ENCODE results near the gene CFAP45. TPM values are rescaled to one million over a fixed set of nuclear protein-coding genes. Genes with fewer than 3 reads are reported as not detected.

CFAP45 gene
- polyA plus RNA-seq, 2 donors, result 0.44 to 0.61 TPM

- no peaks in the 10 kb centered on the region for H3K27me3 ChIP-seq (ENCODE audit: control insufficient read depth in 1 of 2, insufficient read depth in 2 of 2, low read length in 2 of 2)
- H3K4me3 ChIP-seq (ENCODE audit: low read depth in 1 of 2, low read length in 2 of 2), result no peak overlapping the region
- no peak overlapping the region for H3K27ac ChIP-seq (ENCODE audit: low read depth in 2 of 2, low read length in 1 of 2)
- no peaks in the 10 kb centered on the region for H3K9me3 ChIP-seq (ENCODE audit: control insufficient read depth in 2 of 2, insufficient read depth in 1 of 2, low read depth in 1 of 2, low read length in 1 of 2)
- H3K36me3 ChIP-seq (ENCODE audit: control insufficient read depth in 2 of 2, insufficient read depth in 2 of 2, low read length in 1 of 2), result peaks cover 0 to 2% of the 10 kb centered on the region in 2 donors
- 65 to 72% methylated on average over 3 of the region's 3 CpGs for WGBS, 2 donors
- no peaks in the 10 kb centered on the region for H3K4me1 ChIP-seq (ENCODE audit: control insufficient read depth in 2 of 2, insufficient read depth in 2 of 2, low read length in 1 of 2)
These were observed 64.6 kb downstream of the CFAP45 start for GRCh38 chr1:159835356-159835755.

GRCh38 chr1:159832309-159832708 lies 67.7 kb downstream of the CFAP45 start:
- WGBS, 2 donors, result 94 to 95% methylated on average over 2 of the region's 2 CpGs
- no peaks in the 10 kb centered on the region for H3K27me3 ChIP-seq (ENCODE audit: control insufficient read depth in 1 of 2, insufficient read depth in 2 of 2, low read length in 2 of 2)
- no peak overlapping the region for H3K4me3 ChIP-seq (ENCODE audit: low read depth in 1 of 2, low read length in 2 of 2)
- H3K9me3 ChIP-seq (ENCODE audit: control insufficient read depth in 2 of 2, insufficient read depth in 1 of 2, low read depth in 1 of 2, low read length in 1 of 2), result no peaks in the 10 kb centered on the region
- no peak overlapping the region for H3K27ac ChIP-seq (ENCODE audit: low read depth in 2 of 2, low read length in 1 of 2)
- H3K4me1 ChIP-seq (ENCODE audit: control insufficient read depth in 2 of 2, insufficient read depth in 2 of 2, low read length in 1 of 2), result no peaks in the 10 kb centered on the region
- H3K36me3 ChIP-seq (ENCODE audit: control insufficient read depth in 2 of 2, insufficient read depth in 2 of 2, low read length in 1 of 2), result peaks cover 0 to 4% of the 10 kb centered on the region in 2 donors

GRCh38 chr1:159831412-159832141 lies 68.4 kb downstream of the CFAP45 start:
- Histone ChIP-seq H3K4me3 (ENCODE audit: low read depth in 1 of 2, low read length in 2 of 2) (no peak overlapping the region), H3K4me1 (ENCODE audit: control insufficient read depth in 2 of 2, insufficient read depth in 2 of 2, low read length in 1 of 2) (no peaks in the 10 kb centered on the region), H3K36me3 (ENCODE audit: control insufficient read depth in 2 of 2, insufficient read depth in 2 of 2, low read length in 1 of 2) (peaks cover 0 to 4% of the 10 kb centered on the region in 2 donors), H3K27ac (ENCODE audit: low read depth in 2 of 2, low read length in 1 of 2) (no peak overlapping the region), H3K27me3 (ENCODE audit: control insufficient read depth in 1 of 2, insufficient read depth in 2 of 2, low read length in 2 of 2) (no peaks in the 10 kb centered on the region), H3K9me3 (ENCODE audit: control insufficient read depth in 2 of 2, insufficient read depth in 1 of 2, low read depth in 1 of 2, low read length in 1 of 2) (no peaks in the 10 kb centered on the region)
- WGBS, 2 donors, result 62 to 64% methylated on average over 7 of the region's 7 CpGs

GRCh38 chr1:159830722-159831121 lies 69.2 kb downstream of the CFAP45 start:
- Histone ChIP-seq H3K4me1 (ENCODE audit: control insufficient read depth in 2 of 2, insufficient read depth in 2 of 2, low read length in 1 of 2) (no peaks in the 10 kb centered on the region), H3K9me3 (ENCODE audit: control insufficient read depth in 2 of 2, insufficient read depth in 1 of 2, low read depth in 1 of 2, low read length in 1 of 2) (no peaks in the 10 kb centered on the region), H3K4me3 (ENCODE audit: low read depth in 1 of 2, low read length in 2 of 2) (no peak overlapping the region), H3K27me3 (ENCODE audit: control insufficient read depth in 1 of 2, insufficient read depth in 2 of 2, low read length in 2 of 2) (no peaks in the 10 kb centered on the region), H3K36me3 (ENCODE audit: control insufficient read depth in 2 of 2, insufficient read depth in 2 of 2, low read length in 1 of 2) (peaks cover 0 to 2% of the 10 kb centered on the region in 2 donors), H3K27ac (ENCODE audit: low read depth in 2 of 2, low read length in 1 of 2) (no peak overlapping the region)
- 82 to 87% methylated on average over 8 of the region's 8 CpGs for WGBS, 2 donors

- 83 to 85% methylated on average over 18 of the region's 18 CpGs for WGBS, 2 donors
- Histone ChIP-seq H3K9me3 (ENCODE audit: control insufficient read depth in 2 of 2, insufficient read depth in 1 of 2, low read depth in 1 of 2, low read length in 1 of 2) (no peaks in the 10 kb centered on the region), H3K4me3 (ENCODE audit: low read depth in 1 of 2, low read length in 2 of 2) (no peak overlapping the region), H3K4me1 (ENCODE audit: control insufficient read depth in 2 of 2, insufficient read depth in 2 of 2, low read length in 1 of 2) (no peaks in the 10 kb centered on the region), H3K27me3 (ENCODE audit: control insufficient read depth in 1 of 2, insufficient read depth in 2 of 2, low read length in 2 of 2) (no peaks in the 10 kb centered on the region), H3K27ac (ENCODE audit: low read depth in 2 of 2, low read length in 1 of 2) (no peak overlapping the region), H3K36me3 (ENCODE audit: control insufficient read depth in 2 of 2, insufficient read depth in 2 of 2, low read length in 1 of 2) (peaks cover 0 to 2% of the 10 kb centered on the region in 2 donors)
These were observed 70.0 kb downstream of the CFAP45 start for GRCh38 chr1:159829822-159830465.

GRCh38 chr1:159829273-159829634 lies 70.7 kb downstream of the CFAP45 start:
- Histone ChIP-seq H3K36me3 (ENCODE audit: control insufficient read depth in 2 of 2, insufficient read depth in 2 of 2, low read length in 1 of 2) (peaks cover 0 to 2% of the 10 kb centered on the region in 2 donors), H3K4me3 (ENCODE audit: low read depth in 1 of 2, low read length in 2 of 2) (no peak overlapping the region), H3K9me3 (ENCODE audit: control insufficient read depth in 2 of 2, insufficient read depth in 1 of 2, low read depth in 1 of 2, low read length in 1 of 2) (no peaks in the 10 kb centered on the region), H3K27me3 (ENCODE audit: control insufficient read depth in 1 of 2, insufficient read depth in 2 of 2, low read length in 2 of 2) (no peaks in the 10 kb centered on the region), H3K27ac (ENCODE audit: low read depth in 2 of 2, low read length in 1 of 2) (no peak overlapping the region), H3K4me1 (ENCODE audit: control insufficient read depth in 2 of 2, insufficient read depth in 2 of 2, low read length in 1 of 2) (no peaks in the 10 kb centered on the region)
- WGBS, 2 donors, result 51 to 59% methylated on average over 3 of the region's 3 CpGs

- H3K4me3 ChIP-seq (ENCODE audit: low read depth in 1 of 2, low read length in 2 of 2), result no peak overlapping the region
- H3K27ac ChIP-seq (ENCODE audit: low read depth in 2 of 2, low read length in 1 of 2), result no peak overlapping the region
- H3K4me1 ChIP-seq (ENCODE audit: control insufficient read depth in 2 of 2, insufficient read depth in 2 of 2, low read length in 1 of 2), result no peaks in the 10 kb centered on the region
- no peaks in the 10 kb centered on the region for H3K9me3 ChIP-seq (ENCODE audit: control insufficient read depth in 2 of 2, insufficient read depth in 1 of 2, low read depth in 1 of 2, low read length in 1 of 2)
- H3K27me3 ChIP-seq (ENCODE audit: control insufficient read depth in 1 of 2, insufficient read depth in 2 of 2, low read length in 2 of 2), result no peaks in the 10 kb centered on the region
- 87 to 88% methylated on average over 11 of the region's 11 CpGs for WGBS, 2 donors
- peaks cover 0 to 2% of the 10 kb centered on the region in 2 donors for H3K36me3 ChIP-seq (ENCODE audit: control insufficient read depth in 2 of 2, insufficient read depth in 2 of 2, low read length in 1 of 2)
These were observed 71.2 kb downstream of the CFAP45 start for GRCh38 chr1:159828581-159829272.

GRCh38 chr1:159828176-159828575 lies 71.8 kb downstream of the CFAP45 start:
- Histone ChIP-seq H3K9me3 (ENCODE audit: control insufficient read depth in 2 of 2, insufficient read depth in 1 of 2, low read depth in 1 of 2, low read length in 1 of 2) (no peaks in the 10 kb centered on the region), H3K4me3 (ENCODE audit: low read depth in 1 of 2, low read length in 2 of 2) (no peak overlapping the region), H3K36me3 (ENCODE audit: control insufficient read depth in 2 of 2, insufficient read depth in 2 of 2, low read length in 1 of 2) (peaks cover 0 to 2% of the 10 kb centered on the region in 2 donors), H3K27me3 (ENCODE audit: control insufficient read depth in 1 of 2, insufficient read depth in 2 of 2, low read length in 2 of 2) (no peaks in the 10 kb centered on the region), H3K27ac (ENCODE audit: low read depth in 2 of 2, low read length in 1 of 2) (no peak overlapping the region), H3K4me1 (ENCODE audit: control insufficient read depth in 2 of 2, insufficient read depth in 2 of 2, low read length in 1 of 2) (peaks cover 0 to 2% of the 10 kb centered on the region in 2 donors)
- 73 to 76% methylated on average over 3 of the region's 3 CpGs for WGBS, 2 donors

- Histone ChIP-seq H3K4me1 (ENCODE audit: control insufficient read depth in 2 of 2, insufficient read depth in 2 of 2, low read length in 1 of 2) (peaks cover 0 to 8% of the 10 kb centered on the region in 2 donors), H3K9me3 (ENCODE audit: control insufficient read depth in 2 of 2, insufficient read depth in 1 of 2, low read depth in 1 of 2, low read length in 1 of 2) (no peaks in the 10 kb centered on the region), H3K27ac (ENCODE audit: low read depth in 2 of 2, low read length in 1 of 2) (no peak overlapping the region), H3K36me3 (ENCODE audit: control insufficient read depth in 2 of 2, insufficient read depth in 2 of 2, low read length in 1 of 2) (peaks cover 0 to 2% of the 10 kb centered on the region in 2 donors), H3K27me3 (ENCODE audit: control insufficient read depth in 1 of 2, insufficient read depth in 2 of 2, low read length in 2 of 2) (no peaks in the 10 kb centered on the region), H3K4me3 (ENCODE audit: low read depth in 1 of 2, low read length in 2 of 2) (peak overlapping the region in 1 of 2 donors; percentile 5)
- whole genome bisulfite sequencing, 2 donors, result 82 to 88% methylated on average over 3 of the region's 3 CpGs
These were observed 72.4 kb downstream of the CFAP45 start for GRCh38 chr1:159827549-159827948.
